Breast epithelium (tissue), 4 donors: ENCODE data around the gene TBXAS1. TPM values are rescaled to one million over a fixed set of nuclear protein-coding genes. Genes with fewer than 3 reads are reported as not detected.
A peak's percentile ranks its signal among the peaks of the same experiment; 100 is the strongest.

ENCODE experiments used
- DNase-seq, 2 donors: peaks; one replicate each; pipeline ENCODE4 v3.0.0-alpha.2; 2019; ENCODE audit warnings: low spot score in 2 of 2
- H3K27ac ChIP-seq, 2 donors: fragments of 200-600 bp; sonication (generic) in 1 of 2; one replicate each; pipeline ENCODE4 v1.5.1; 2016 to 2019; ENCODE audit warnings: mild to moderate bottlenecking in 1 of 2
- H3K27me3 ChIP-seq, 2 donors: fragments of 200-600 bp; sonication (generic) in 1 of 2; one replicate each; pipeline versions ENCODE4 v1.5.1 to v1.6.0; 2017 to 2019; ENCODE audit warnings: control low read depth in 1 of 2, mild to moderate bottlenecking in 1 of 2
- H3K36me3 ChIP-seq: fragments of 200-600 bp; one replicate; pipeline ENCODE4 v1.5.1; 2019
- H3K4me1 ChIP-seq, 2 donors: fragments of 200-600 bp; sonication (generic); one replicate each; pipeline ENCODE4 v1.5.1; 2016 to 2019; ENCODE audit warnings: control low read depth in 1 of 2
- H3K4me3 ChIP-seq, 3 donors: fragments of 200-600 bp; sonication (generic); 1 replicate in 2 of 3; 2 replicates in 1 of 3; pipeline ENCODE4 v1.5.1; 2016 to 2019; ENCODE audit warnings: mild to moderate bottlenecking in 3 of 3, moderate library complexity in 2 of 3
- H3K9me3 ChIP-seq, 2 donors: fragments of 200-600 bp; sonication (generic) in 1 of 2; one replicate each; pipeline ENCODE4 v1.5.1; 2016 to 2019; ENCODE audit warnings: control low read depth in 1 of 2
- CTCF ChIP-seq, 3 donors: fragments of 450-650 bp; IDR thresholded peaks; one replicate each; pipeline ENCODE4 v1.5.1; 2016 to 2017; ENCODE audit warnings: antibody characterized with exemption in 3 of 3, mild to moderate bottlenecking in 3 of 3, moderate library complexity in 3 of 3
- POLR2A ChIP-seq: fragments of 450-650 bp; IDR thresholded peaks from one replicate; pipeline ENCODE4 v1.6.1; 2016; ENCODE audit warnings: antibody characterized with exemption, mild to moderate bottlenecking, moderate library complexity
- POLR2AphosphoS5 ChIP-seq, 3 donors: sonication (generic); formaldehyde crosslinking; IDR thresholded peaks; one replicate each; pipeline ENCODE4 v1.6.1; 2017; ENCODE audit warnings: antibody characterized with exemption in 3 of 3
- intact Hi-C: fragments of 100-400 bp; cut with DNase I; formaldehyde crosslinking; loops from one replicate; pipeline ENCODE4 v1.15.1; 2023; ENCODE audit warnings: low total_unique reads
- total RNA-seq, 3 donors: library from RNA; depleted of rRNA; stranded (reverse); fragments of >200 nt; gene quantifications; one replicate each; pipeline ENCODE4 v1.1.0, GENCODE V29; 2016

Gene TBXAS1
- total RNA-seq, 3 donors from 2014 or later: 17.7 to 59.8 (median 17.9) TPM

GRCh38 chr7:139823959-139824521, 5.0 kb upstream of the TBXAS1 start:
- Histone ChIP-seq H3K36me3 (no peaks in the 10 kb centered on the region), H3K4me1 (no peaks in the 10 kb centered on the region), H3K27ac (no peak overlapping the region), H3K27me3 (peaks cover 0 to 4% of the 10 kb centered on the region in 2 donors), H3K4me3 (no peak overlapping the region), H3K9me3 (no peaks in the 10 kb centered on the region)
- intact Hi-C loops: loop anchor here (5.0 kb wide), 1 partner anchor 1573 kb away; no protein-coding TSS in a partner anchor
- no peak for DNase-seq
- TF ChIP-seq POLR2A: no peak
- TF ChIP-seq POLR2AphosphoS5 (IDR thresholded peaks at IDR 0.05): no peak
- no peak for TF ChIP-seq CTCF (IDR thresholded peaks at IDR 0.05)

DNA sequence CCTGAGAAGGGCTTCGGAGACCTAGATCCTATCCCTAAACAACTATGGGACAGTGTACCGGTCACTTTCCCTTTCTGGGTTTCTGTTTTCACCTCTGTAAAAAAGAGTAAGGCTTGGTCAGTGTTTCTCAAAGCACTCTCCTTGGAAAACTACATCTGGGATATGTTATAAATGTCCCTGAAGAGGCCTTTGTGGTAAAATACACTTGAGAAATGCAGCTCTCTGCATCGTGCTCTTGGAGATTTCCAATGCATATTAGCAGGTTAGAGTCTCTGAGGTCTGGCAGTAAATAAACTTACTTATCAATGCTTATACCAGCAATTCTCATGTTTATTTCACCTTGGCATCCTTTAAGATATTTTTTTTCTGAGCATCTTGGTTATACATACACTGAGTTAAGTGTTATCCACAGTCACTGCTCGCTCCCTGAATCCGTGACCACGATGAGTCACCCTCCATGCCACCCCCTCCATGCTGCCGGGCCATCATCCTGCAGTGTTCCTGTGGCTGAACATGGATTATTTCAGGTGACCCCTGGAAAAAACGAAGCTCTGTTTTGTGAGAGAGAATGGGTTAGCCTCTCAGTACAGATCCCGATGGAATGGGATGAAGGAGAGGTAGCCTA, 3.3 kb upstream of the TBXAS1 start:
- no peak for TF ChIP-seq POLR2A
- TF ChIP-seq CTCF (IDR thresholded peaks at IDR 0.05): no peak
- no peak for TF ChIP-seq POLR2AphosphoS5 (IDR thresholded peaks at IDR 0.05)
- DNase-seq: no peak
- Histone ChIP-seq H3K4me1 (no peaks in the 10 kb centered on the region), H3K9me3 (no peaks in the 10 kb centered on the region), H3K36me3 (no peaks in the 10 kb centered on the region), H3K27me3 (peaks cover 0 to 4% of the 10 kb centered on the region in 2 donors), H3K27ac (no peak overlapping the region), H3K4me3 (no peak overlapping the region)
- intact Hi-C loops: no loop called here

- intact Hi-C loops: no loop called here
Observed at GRCh38 chr7:139827042-139827441, 2.0 kb upstream of the TBXAS1 start.

DNA sequence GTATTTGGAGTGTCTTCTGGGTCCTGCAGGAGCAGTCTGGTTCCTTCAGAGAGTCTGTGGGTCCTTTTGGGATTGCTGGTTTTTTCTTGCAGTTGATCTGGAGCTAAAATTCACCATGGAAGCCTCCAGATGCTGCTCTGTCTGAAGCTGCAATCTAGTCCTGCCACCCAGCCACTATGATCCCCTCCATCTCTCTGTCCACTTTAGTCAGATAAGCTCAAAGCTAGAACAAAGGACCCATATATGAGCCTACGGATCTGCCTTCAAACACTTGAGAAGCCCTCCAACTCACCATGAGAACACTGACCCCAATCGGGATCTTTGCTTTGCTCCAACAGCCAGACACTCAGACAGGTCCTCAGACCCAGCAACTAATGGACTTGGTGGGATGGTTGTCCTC, 618 bp upstream of the TBXAS1 start:
- Histone ChIP-seq H3K4me1 (no peaks in the 10 kb centered on the region), H3K4me3 (no peak overlapping the region), H3K27me3 (no peaks in the 10 kb centered on the region), H3K9me3 (no peaks in the 10 kb centered on the region), H3K27ac (no peak overlapping the region), H3K36me3 (no peaks in the 10 kb centered on the region)
- no peak for TF ChIP-seq CTCF (IDR thresholded peaks at IDR 0.05)
- no peak for TF ChIP-seq POLR2A
- no peak for TF ChIP-seq POLR2AphosphoS5 (IDR thresholded peaks at IDR 0.05)
- no peak for DNase-seq
- intact Hi-C loops: no loop called here

More at GRCh38 chr7:139827042-139827441, 2.0 kb upstream of the TBXAS1 start:
- Histone ChIP-seq H3K4me1 (no peaks in the 10 kb centered on the region), H3K27ac (no peak overlapping the region), H3K4me3 (no peak overlapping the region), H3K36me3 (no peaks in the 10 kb centered on the region), H3K9me3 (no peaks in the 10 kb centered on the region), H3K27me3 (peaks cover 0 to 4% of the 10 kb centered on the region in 2 donors)
- no peak for TF ChIP-seq POLR2AphosphoS5 (IDR thresholded peaks at IDR 0.05)
- DNase-seq: no peak

DNA sequence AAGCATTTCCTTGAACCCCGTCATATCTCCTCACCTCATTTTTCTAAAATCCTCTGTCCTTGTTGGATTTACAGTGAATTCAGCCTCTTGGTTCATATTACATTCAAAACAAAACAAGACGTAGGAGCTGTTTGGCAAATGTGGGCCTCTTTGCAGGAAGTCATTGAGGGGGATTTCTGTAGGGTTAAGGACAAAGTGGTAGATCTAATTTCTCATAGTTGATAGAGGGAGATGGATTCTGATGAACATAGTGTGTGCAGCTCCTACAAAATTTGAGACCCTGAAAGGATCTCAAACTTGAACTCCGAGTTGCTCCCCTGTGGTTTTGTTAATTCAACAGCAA, 682 bp downstream of the TBXAS1 start:
- no peak for DNase-seq
- no peaks in the 10 kb centered on the region for H3K4me1 ChIP-seq
- intact Hi-C loops: no loop called here

More for the DNA sequence above, 682 bp downstream of the TBXAS1 start:
- Histone ChIP-seq H3K4me3 (peak overlapping the region in 2 of 3 donors; percentile 3 to 28), H3K27ac (no peak overlapping the region), H3K36me3 (no peaks in the 10 kb centered on the region), H3K9me3 (peaks cover 0 to 3% of the 10 kb centered on the region in 2 donors), H3K27me3 (no peaks in the 10 kb centered on the region)
- TF ChIP-seq POLR2AphosphoS5 (IDR thresholded peaks at IDR 0.05): no peak
- TF ChIP-seq CTCF (IDR thresholded peaks at IDR 0.05): no peak
- no peak for TF ChIP-seq POLR2A
